HG02943 (cell line): Measurements from ENCODE around the gene MAD1L1.
"Not testable (repeated sequence)": the region's sequence is repeated elsewhere in the genome, so short reads cannot be mapped to it uniquely, and the experiment has no call there.

ENCODE experiments used
- ATAC-seq: cut with Tn5 transposase; IDR thresholded peaks from one replicate; pipeline ENCODE4 v1.9.1; 2021; ENCODE audit warnings: mild to moderate bottlenecking, low read depth, moderate library complexity; ENCODE audit not compliant: unreplicated experiment

MAD1L1 gene

GRCh38 chr7:2162959-2163358 is 69.8 kb downstream of the MAD1L1 start:
- ATAC-seq, result no peak

- not testable (repeated sequence) for ATAC-seq
Observed at GRCh38 chr7:2162004-2162902, 70.5 kb downstream of the MAD1L1 start.

GRCh38 chr7:2159176-2159520 is 73.6 kb downstream of the MAD1L1 start:
- ATAC-seq, result no peak

- no peak for ATAC-seq
Observed at GRCh38 chr7:2158331-2159175, 74.2 kb downstream of the MAD1L1 start.

GRCh38 chr7:2157473-2158279 is 75.1 kb downstream of the MAD1L1 start:
- ATAC-seq, result no peak

- no peak for ATAC-seq
Observed at GRCh38 chr7:2156756-2157472, 75.8 kb downstream of the MAD1L1 start.

- no peak for ATAC-seq
Observed at GRCh38 chr7:2154831-2155230, 77.9 kb downstream of the MAD1L1 start.

- ATAC-seq, result no peak
Observed at GRCh38 chr7:2154121-2154520, 78.6 kb downstream of the MAD1L1 start.

- no peak for ATAC-seq
Observed at GRCh38 chr7:2152646-2153045, 80.1 kb downstream of the MAD1L1 start.

- ATAC-seq, result no peak
Observed at GRCh38 chr7:2151801-2152612, 80.7 kb downstream of the MAD1L1 start.

- no peak for ATAC-seq
Observed at GRCh38 chr7:2151237-2151636, 81.5 kb downstream of the MAD1L1 start.

GRCh38 chr7:2150445-2150815 is 82.3 kb downstream of the MAD1L1 start:
- ATAC-seq, result no peak

GRCh38 chr7:2149672-2150444 is 82.9 kb downstream of the MAD1L1 start:
- ATAC-seq, result no peak

GRCh38 chr7:2148814-2149213 is 83.9 kb downstream of the MAD1L1 start:
- no peak for ATAC-seq

GRCh38 chr7:2148189-2148588 is 84.6 kb downstream of the MAD1L1 start:
- ATAC-seq, result no peak

- no peak for ATAC-seq
Observed at GRCh38 chr7:2146676-2147472, 85.9 kb downstream of the MAD1L1 start.

- ATAC-seq, result no peak
Observed at GRCh38 chr7:2145835-2146580, 86.7 kb downstream of the MAD1L1 start.
